ENCODE results near the gene LCN2. TPM values are rescaled to one million over a fixed set of nuclear protein-coding genes. Genes with fewer than 3 reads are reported as not detected.
"Not testable (repeated sequence)": the region's sequence is repeated elsewhere in the genome, so short reads cannot be mapped to it uniquely, and the experiment has no call there.

The LCN2 gene
- total RNA-seq, 1 donor = 4.7 TPM

DNA sequence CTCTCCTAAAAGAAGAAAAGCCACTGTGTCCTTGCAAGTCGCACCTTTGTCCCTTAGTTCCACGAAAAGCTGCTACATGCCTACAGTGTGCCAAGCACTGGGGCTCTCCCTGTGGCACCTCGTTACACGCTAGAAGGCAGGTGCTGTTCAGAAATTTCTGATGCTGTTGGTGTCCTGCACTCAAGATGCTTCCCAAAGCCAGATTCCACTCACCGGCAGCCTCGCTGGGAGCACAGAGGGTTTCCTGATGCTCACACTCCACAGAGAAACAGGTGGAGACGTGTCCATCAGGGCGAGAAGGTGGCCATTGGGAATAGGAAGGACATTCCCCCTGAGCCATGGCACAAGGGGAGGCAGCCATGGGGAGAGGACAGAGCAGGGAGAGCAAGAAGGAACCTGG lies 17.9 kb upstream of the LCN2 start:
- H3K27me3 ChIP-seq (ENCODE audit: insufficient read depth, low read length); H3K4me3 ChIP-seq (ENCODE audit: low read length); H3K9me3 ChIP-seq (ENCODE audit: low read depth, low read length): not testable (repeated sequence)

DNA sequence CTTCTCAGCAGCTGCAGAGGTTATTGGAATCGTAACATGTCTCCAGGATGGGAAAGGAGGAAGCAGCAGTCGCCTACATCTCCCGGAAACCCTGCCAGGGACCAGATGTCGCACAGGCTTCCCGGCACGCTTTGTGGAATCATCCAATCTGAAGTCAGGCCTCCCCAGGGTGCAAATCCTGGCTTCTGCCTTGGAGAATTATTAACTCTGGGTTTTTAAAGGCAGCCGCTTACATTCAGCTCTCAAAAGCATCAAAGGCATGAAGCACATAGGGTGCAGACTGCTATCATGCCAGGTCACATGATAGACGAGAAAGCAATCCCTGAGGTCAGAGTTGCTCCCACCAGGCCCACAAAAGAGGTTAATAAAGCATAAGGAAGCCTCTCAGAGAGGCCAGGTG lies 17.1 kb upstream of the LCN2 start:
- peaks cover 11% of the 10 kb centered on the region for H3K4me1 ChIP-seq (ENCODE audit: insufficient read depth, low read length)
- not testable (repeated sequence) for H3K9me3 ChIP-seq (ENCODE audit: low read depth, low read length); H3K4me3 ChIP-seq (ENCODE audit: low read length); H3K27me3 ChIP-seq (ENCODE audit: insufficient read depth, low read length)

More for the DNA sequence above, 17.9 kb upstream of the LCN2 start:
- H3K4me1 ChIP-seq (ENCODE audit: insufficient read depth, low read length) = peaks cover 19% of the 10 kb centered on the region

DNA sequence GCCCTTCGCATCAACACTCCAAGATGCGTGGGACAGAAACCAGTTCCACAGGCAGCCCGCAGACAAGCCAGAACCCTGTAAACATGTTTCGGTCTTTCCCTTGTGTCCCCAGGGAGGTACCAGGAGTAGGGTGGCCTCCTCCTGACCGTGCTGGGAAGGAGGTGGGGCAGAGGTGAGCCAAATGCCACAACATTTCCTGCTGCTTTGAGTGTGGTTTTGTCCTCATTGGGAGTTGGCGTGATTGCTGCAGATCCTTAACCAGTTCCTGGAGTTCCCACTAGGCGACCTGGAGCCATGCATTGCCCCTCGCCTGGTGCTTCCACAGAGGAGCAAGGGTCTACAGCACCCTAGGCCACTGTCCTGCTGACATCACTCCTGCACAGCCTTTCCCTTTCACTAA lies 13.7 kb upstream of the LCN2 start:
- not testable (repeated sequence) for H3K4me3 ChIP-seq (ENCODE audit: low read length); H3K27me3 ChIP-seq (ENCODE audit: insufficient read depth, low read length); H3K4me1 ChIP-seq (ENCODE audit: insufficient read depth, low read length); H3K9me3 ChIP-seq (ENCODE audit: low read depth, low read length)

DNA sequence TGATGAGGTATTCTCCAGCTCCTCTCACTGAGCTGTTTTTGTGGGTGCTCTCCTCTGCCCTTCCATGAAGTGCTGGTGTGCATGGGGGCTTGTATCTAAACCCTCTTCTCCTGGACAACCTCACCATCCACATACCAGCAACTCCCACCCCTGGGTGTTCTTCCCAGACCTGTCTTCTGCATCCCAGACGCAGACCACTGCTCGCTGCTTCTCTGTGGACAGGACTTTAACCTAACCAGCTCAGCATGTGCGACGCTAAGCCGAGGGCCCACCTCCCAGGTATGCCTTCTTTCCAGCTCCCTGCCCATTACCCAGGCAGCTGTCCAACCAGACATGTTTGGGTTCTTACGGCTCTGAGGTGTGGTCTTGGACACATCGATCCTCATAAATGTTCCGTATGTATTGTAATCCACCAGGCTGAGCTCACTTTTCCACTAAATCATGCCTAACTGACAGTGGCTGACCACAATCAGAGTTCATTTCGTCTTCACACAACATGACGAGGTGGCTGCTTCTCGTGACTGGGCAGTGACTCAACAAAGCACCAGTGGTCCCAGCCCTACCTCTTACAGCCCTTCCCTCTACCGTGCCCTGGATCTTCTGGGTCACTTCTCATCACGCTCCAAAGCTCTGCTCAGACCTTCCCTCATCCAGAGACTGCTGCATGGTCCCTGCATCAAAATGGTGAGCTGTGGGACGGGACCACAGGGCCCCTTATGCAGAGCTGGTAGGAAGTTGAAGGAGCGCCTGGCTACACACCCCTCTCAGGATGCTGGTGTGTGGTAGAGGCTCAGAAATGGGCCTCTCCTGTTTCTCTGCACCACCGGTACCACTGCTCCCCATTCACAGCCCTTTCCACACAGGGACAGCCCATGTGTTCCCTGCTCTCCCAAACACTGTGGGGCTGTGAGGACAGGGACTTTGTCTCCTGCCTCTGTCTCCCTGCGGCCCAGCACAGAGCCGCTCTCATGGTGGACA lies 12.1 kb upstream of the LCN2 start:
- Histone ChIP-seq H3K9me3 (ENCODE audit: low read depth, low read length) (no peaks in the 10 kb centered on the region), H3K4me1 (ENCODE audit: insufficient read depth, low read length) (peaks cover 5% of the 10 kb centered on the region), H3K27me3 (ENCODE audit: insufficient read depth, low read length) (no peaks in the 10 kb centered on the region), H3K4me3 (ENCODE audit: low read length) (no peak overlapping the region)

DNA sequence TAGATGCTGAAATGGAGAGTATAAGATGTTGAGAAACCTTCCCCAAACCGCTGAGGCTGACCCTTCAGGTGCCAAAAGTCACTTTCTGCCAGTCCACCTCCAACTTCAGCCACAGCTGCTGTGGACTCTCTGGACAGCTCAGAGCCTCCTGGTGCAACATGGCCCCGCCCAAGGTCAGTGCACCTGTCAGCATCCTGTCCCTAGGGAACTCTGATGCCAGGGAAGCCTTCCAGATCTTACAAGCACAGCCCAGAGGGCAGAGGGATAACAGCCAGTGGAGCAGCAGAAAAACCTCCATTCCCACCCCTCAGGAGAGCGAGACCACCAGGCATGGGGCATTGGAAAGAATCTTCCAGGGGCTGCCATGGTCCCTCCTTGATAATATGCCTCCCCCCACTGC lies 11.3 kb upstream of the LCN2 start:
- no peaks in the 10 kb centered on the region for H3K9me3 ChIP-seq (ENCODE audit: low read depth, low read length)
- no peaks in the 10 kb centered on the region for H3K27me3 ChIP-seq (ENCODE audit: insufficient read depth, low read length)
- peaks cover 11% of the 10 kb centered on the region for H3K4me1 ChIP-seq (ENCODE audit: insufficient read depth, low read length)
- H3K4me3 ChIP-seq (ENCODE audit: low read length) = no peak overlapping the region

DNA sequence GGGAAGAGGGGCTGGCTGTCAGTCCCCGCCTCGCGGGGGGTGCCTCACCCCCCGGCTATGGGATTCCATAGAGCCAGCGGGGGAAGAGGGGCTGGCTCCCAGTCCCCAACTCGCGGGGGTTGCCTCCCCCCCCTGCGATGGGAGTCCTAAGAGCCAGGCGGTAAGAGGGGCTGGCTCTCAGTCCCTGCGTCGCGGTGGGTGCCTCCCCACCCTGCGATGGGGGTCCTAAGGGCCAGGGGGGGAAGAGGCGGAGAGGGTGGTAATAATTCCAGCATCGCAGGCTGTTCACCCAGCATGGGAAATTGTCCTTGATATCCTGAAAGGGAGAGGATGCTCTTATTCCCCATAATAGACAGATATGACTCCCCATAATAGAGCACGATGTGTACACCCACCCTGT lies 9.6 kb upstream of the LCN2 start:
- Histone ChIP-seq H3K4me3 (ENCODE audit: low read length) (no peak overlapping the region), H3K9me3 (ENCODE audit: low read depth, low read length) (no peaks in the 10 kb centered on the region), H3K27me3 (ENCODE audit: insufficient read depth, low read length) (no peaks in the 10 kb centered on the region), H3K4me1 (ENCODE audit: insufficient read depth, low read length) (peaks cover 20% of the 10 kb centered on the region)

DNA sequence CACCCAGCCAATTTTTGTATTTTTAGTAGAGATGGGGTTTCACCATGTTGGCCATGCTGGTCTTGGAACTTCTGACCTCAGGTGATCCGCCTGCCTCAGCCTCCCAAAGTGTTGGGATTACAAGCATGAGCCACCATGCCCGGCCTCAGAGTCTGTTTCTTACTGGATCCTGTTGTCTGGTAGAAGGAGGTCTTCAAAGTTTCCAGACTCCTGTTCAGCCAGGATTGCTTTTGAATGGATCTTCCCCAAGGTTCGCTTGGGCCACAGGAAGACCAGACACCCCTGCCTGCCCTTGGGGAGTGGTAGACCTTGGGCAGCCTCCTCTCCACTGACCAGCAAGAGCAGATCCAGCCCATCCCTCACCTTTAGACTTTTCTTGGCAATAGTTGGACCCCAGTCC lies 7.6 kb upstream of the LCN2 start:
- peaks cover 20% of the 10 kb centered on the region for H3K4me1 ChIP-seq (ENCODE audit: insufficient read depth, low read length)
- H3K4me3 ChIP-seq (ENCODE audit: low read length) = no peak overlapping the region
- no peaks in the 10 kb centered on the region for H3K27me3 ChIP-seq (ENCODE audit: insufficient read depth, low read length)
- no peaks in the 10 kb centered on the region for H3K9me3 ChIP-seq (ENCODE audit: low read depth, low read length)

DNA sequence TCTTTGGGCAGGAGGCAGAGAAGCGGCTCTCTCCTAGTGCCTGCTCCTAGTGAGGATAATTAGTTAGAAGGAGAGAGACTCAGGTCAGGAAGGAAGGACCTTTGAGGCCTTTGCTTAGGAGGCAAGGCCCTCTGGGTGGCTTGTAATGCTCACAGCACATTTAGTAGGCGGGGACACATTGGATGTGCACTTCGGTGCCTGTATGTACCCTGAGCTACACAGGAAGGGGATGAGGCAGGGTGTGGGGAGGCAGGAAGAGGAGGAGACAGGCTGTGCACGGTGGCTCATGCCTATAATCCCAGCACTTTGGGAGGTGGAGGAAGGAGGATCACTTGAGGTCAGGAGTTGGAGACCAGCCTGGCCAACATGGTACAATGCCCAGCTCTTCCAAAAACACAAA lies 7.2 kb upstream of the LCN2 start:
- no peak overlapping the region for H3K4me3 ChIP-seq (ENCODE audit: low read length)
- H3K4me1 ChIP-seq (ENCODE audit: insufficient read depth, low read length) = peaks cover 20% of the 10 kb centered on the region
- H3K9me3 ChIP-seq (ENCODE audit: low read depth, low read length) = no peaks in the 10 kb centered on the region
- no peaks in the 10 kb centered on the region for H3K27me3 ChIP-seq (ENCODE audit: insufficient read depth, low read length)

DNA sequence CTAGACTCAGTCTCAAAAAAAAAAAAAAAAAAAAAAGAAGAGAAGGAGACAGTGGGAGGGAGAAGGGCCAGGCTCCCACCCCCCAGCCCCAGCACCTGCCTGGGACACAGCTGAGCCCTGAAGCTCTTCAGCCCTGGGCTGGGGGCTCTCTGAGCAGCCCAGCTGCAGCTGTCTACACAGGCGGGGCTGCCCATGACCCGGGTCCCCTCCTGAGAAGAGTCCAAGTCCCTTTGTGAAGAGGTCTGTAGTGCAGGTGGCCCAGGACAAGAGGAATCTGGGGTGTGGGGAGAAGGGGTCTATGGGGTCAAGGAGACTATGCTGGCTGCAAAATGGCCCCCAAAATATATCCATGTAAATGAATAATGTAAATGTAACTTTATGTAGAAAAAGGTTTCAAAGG lies 6.7 kb upstream of the LCN2 start:
- Histone ChIP-seq H3K4me3 (ENCODE audit: low read length) (no peak overlapping the region), H3K9me3 (ENCODE audit: low read depth, low read length) (no peaks in the 10 kb centered on the region), H3K4me1 (ENCODE audit: insufficient read depth, low read length) (peaks cover 20% of the 10 kb centered on the region), H3K27me3 (ENCODE audit: insufficient read depth, low read length) (no peaks in the 10 kb centered on the region)

DNA sequence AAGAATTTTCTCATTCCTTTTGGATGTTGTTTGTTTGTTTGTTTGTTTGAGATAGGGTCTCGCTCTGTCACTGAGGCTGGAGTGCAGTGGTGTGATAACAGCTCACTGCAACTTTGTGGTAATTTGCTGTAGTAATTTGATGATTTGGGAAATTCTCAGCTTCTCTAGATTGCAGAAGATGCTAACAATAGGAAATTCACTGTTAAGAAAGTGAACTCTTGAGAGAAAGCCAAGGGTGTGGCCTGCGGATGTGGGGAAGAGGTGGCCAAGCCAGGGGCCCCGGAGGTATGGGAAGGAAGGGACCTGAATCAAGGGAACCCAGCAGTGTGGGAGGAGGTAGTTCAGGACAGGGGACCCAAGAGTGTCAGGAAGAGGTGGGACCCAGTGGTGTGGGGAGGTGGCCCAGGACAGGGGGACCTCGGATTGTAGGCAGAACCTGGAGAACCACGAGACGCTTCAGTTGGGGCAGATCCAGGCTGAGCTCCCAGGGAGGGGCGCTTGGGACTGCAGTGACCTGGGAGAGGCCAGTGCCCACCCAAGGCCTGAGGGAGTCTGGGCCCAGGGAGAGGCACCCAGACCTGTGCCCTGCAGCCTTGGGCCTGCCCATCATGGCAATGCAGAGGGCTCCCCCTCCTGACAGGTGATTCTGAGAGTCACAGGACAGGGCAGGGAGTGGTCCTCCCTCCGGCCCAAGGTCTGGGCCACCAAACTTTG lies 5.6 kb upstream of the LCN2 start:
- Histone ChIP-seq H3K27me3 (ENCODE audit: insufficient read depth, low read length) (no peaks in the 10 kb centered on the region), H3K9me3 (ENCODE audit: low read depth, low read length) (no peaks in the 10 kb centered on the region), H3K4me1 (ENCODE audit: insufficient read depth, low read length) (peaks cover 20% of the 10 kb centered on the region), H3K4me3 (ENCODE audit: low read length) (no peak overlapping the region)

DNA sequence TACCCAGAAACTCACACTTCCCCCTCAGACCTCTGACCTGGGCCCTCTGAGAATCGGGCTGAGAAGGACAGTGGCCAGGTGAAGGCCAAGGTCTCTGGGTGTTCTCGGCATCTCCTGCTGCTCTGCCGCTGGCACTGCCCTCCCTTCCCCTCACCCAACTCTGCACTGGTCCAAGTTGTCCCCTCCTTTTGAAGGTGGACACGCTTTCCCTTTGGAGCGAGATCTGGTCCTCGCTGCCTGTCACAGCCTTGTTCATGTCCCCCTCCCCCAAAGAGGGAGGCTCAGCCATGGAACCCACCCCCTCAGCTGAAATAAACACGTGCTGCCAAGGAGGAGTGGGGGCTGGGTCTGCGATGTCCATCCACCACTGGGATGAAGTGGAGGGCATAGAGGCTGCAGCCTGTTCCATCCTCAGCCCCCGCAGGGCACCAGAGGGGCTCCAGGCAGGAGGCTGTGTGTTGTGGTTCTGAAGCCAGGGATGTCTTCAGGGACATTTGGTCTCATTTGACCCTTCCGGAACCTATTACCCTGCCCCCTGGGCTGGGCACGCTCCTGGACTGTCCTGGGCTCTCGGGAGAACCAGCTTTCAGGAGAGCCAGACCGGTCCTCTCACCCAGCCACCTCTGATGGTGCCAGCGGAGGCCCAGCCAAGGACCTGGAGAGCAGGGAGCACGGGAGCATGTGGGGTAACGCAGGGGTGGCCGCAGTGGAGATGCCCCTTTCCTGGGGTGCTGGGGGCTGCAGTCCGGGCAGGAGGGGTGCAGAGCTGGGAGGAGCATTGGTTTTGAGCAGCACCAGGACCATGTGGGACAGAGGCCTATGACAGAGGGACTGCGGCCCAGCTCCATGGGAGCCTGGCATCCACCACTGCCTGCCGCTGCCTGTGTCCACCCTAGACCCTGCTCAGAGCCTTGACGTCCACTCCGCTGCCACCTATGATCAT lies 4.7 kb upstream of the LCN2 start:
- no peaks in the 10 kb centered on the region for H3K27me3 ChIP-seq (ENCODE audit: insufficient read depth, low read length)
- no peak overlapping the region for H3K4me3 ChIP-seq (ENCODE audit: low read length)
- H3K4me1 ChIP-seq (ENCODE audit: insufficient read depth, low read length) = peaks cover 20% of the 10 kb centered on the region
- no peaks in the 10 kb centered on the region for H3K9me3 ChIP-seq (ENCODE audit: low read depth, low read length)

DNA sequence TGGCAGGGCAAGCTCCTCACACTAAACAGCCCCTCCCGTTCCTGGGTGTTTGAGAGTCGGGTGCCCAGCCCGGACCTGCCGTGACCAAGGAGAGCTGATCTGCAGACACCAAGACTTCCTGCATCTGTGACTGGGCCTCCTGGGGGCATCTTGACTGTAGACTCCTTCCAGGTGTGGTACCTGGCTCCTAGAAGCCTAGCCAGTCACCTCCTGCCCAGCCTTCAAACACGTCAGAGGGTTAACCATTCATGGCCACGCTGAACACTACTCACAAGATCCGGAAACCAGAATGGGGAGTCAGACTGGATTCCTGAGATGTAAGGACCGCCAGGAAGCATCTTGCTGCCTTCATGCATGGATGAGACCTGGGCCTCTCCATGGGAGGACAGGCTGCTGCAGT lies 3.7 kb upstream of the LCN2 start:
- no peak overlapping the region for H3K4me3 ChIP-seq (ENCODE audit: low read length)
- peaks cover 20% of the 10 kb centered on the region for H3K4me1 ChIP-seq (ENCODE audit: insufficient read depth, low read length)
- no peaks in the 10 kb centered on the region for H3K27me3 ChIP-seq (ENCODE audit: insufficient read depth, low read length)
- H3K9me3 ChIP-seq (ENCODE audit: low read depth, low read length) = no peaks in the 10 kb centered on the region

DNA sequence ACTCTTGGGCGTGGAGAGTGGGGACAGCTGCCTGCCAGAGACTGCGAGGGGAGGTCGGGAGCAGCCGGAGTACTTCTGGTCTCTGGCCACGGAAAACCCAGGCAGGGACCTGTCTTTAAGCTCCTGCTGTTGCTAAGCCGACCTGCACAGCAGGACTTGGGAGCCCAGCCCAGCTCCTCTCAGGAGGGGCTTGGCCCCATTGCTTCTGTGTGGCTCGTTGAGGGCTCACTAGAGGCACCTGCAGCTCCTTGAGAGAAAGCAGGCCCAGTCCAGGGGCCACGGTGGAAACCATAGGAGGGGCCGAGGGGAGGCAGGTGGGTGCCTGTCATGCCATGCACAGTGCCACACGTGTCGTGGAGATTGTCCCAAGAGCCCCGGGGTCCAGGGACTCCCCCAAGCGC lies 3.3 kb upstream of the LCN2 start:
- no peaks in the 10 kb centered on the region for H3K9me3 ChIP-seq (ENCODE audit: low read depth, low read length)
- no peak overlapping the region for H3K4me3 ChIP-seq (ENCODE audit: low read length)

DNA sequence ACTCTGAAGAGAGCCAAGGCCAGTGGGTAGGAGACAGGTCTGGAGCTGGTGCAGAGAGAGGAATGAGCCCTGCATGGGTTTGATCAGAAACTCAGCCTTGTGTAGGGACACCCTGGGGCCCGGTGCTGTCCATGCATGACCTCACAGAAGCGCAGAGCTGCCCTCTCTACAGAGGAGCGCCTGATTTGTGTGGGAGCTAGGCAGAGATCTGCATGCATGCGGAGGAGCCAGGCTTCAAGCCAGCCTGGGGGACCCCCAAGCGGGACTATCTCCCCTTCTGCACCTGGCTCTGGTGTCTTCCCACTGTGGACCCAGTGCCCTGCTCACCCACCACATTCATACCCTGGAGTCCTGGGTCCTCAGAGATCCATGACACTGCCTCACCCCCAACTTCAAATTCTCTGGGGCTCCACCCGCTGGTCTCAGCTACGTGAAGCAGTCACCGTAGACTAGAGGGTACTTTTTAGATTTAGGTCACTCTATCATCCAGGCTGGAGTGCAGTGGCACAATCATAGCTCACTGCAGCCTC lies 2.6 kb upstream of the LCN2 start:
- peaks cover 20% of the 10 kb centered on the region for H3K4me1 ChIP-seq (ENCODE audit: insufficient read depth, low read length)
- H3K27me3 ChIP-seq (ENCODE audit: insufficient read depth, low read length) = no peaks in the 10 kb centered on the region
- H3K9me3 ChIP-seq (ENCODE audit: low read depth, low read length) = no peaks in the 10 kb centered on the region
- H3K4me3 ChIP-seq (ENCODE audit: low read length) = no peak overlapping the region

More for the DNA sequence above, 3.3 kb upstream of the LCN2 start:
- H3K27me3 ChIP-seq (ENCODE audit: insufficient read depth, low read length) = no peaks in the 10 kb centered on the region
- peaks cover 20% of the 10 kb centered on the region for H3K4me1 ChIP-seq (ENCODE audit: insufficient read depth, low read length)
